Dendritic cell treated with granulocyte-macrophage colony-stimulating factor and Interleukin-4, amounts not matched to agents 40 ng/mL and 50 ng/mL, for 4 days (primary cell): ENCODE results near the gene AMER3.

Source experiments
- H3K27ac Mint-ChIP-seq: one replicate; pipeline ENCODE4 v1.8.0; 2022; ENCODE audit warnings: mild to moderate bottlenecking, mixed read lengths
- H3K27me3 Mint-ChIP-seq: one replicate; pipeline ENCODE4 v1.8.0; 2022; ENCODE audit warnings: mild to moderate bottlenecking, mixed read lengths
- H3K36me3 Mint-ChIP-seq: one replicate; pipeline ENCODE4 v1.8.0; 2022; ENCODE audit warnings: low read depth, mixed read lengths
- H3K4me1 Mint-ChIP-seq: one replicate; pipeline ENCODE4 v1.8.0; 2022; ENCODE audit warnings: low read depth, mixed read lengths
- H3K4me3 Mint-ChIP-seq: one replicate; pipeline ENCODE4 v1.8.0; 2022; ENCODE audit warnings: mild to moderate bottlenecking, moderate library complexity, mixed read lengths
- H3K9me3 Mint-ChIP-seq: one replicate; pipeline ENCODE4 v1.8.0; 2022; ENCODE audit warnings: mixed read lengths
- intact Hi-C: fragments of 100-400 bp; cut with micrococcal nuclease; formaldehyde crosslinking; loops from one replicate; pipeline ENCODE4 v1.15.0; 2022

AMER3 gene

GRCh38 chr2:130760754-130761751 lies 5.7 kb downstream of the AMER3 start:
- Mint-ChIP-seq H3K9me3 (no peaks in the 10 kb centered on the region), H3K36me3 (no peaks in the 10 kb centered on the region), H3K27me3 (peaks cover 21% of the 10 kb centered on the region), H3K4me1 (no peaks in the 10 kb centered on the region), H3K27ac (no peak overlapping the region), H3K4me3 (no peak overlapping the region)
- intact Hi-C loops: no loop called here

DNA sequence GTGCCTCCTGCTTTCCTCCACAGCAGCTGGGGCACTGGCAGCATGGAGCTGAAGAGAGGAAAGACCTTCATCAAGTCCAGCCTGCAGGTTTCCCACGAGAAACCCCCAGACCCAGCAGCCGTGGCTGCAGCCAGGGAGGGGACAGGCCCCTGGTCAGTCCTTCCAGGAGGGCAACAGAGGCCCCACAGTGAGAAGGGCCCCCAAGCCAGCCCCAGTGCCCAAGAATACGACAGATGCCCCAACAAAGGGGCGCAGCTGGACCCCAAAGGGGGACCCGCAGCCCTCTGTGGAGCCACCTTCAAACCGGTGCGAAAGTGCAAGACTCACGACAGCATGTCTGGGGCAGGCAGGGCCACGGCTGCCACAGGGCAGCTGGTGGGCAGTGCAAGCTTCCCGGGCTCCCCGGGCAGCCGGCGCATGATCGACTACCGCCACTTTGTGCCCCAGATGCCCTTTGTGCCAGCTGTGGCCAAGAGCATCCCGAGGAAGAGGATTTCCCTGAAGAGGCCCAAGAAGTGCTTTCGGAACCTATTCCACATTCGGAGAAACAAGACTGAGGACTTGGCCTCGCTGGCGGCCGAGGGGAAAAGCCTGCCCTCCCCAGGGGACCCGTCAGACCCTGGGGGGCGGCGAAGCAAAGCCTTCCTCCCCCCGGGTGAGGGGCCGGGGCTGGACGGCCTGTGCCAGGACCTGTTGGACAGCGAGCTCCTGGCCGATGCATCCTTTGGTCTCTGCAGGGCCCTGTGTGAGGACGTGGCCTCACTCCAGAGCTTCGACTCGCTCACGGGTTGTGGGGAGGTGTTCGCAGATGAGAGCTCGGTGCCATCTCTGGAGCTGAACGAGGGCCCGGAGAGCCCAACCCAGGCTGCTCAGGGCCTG lies 6.9 kb downstream of the AMER3 start:
- no peak overlapping the region for H3K4me3 Mint-ChIP-seq
- intact Hi-C loops: no loop called here
- no peak overlapping the region for H3K27ac Mint-ChIP-seq
- peaks cover 10% of the 10 kb centered on the region for H3K27me3 Mint-ChIP-seq
- H3K4me1 Mint-ChIP-seq: no peaks in the 10 kb centered on the region
- H3K36me3 Mint-ChIP-seq: no peaks in the 10 kb centered on the region
- H3K9me3 Mint-ChIP-seq: no peaks in the 10 kb centered on the region

DNA sequence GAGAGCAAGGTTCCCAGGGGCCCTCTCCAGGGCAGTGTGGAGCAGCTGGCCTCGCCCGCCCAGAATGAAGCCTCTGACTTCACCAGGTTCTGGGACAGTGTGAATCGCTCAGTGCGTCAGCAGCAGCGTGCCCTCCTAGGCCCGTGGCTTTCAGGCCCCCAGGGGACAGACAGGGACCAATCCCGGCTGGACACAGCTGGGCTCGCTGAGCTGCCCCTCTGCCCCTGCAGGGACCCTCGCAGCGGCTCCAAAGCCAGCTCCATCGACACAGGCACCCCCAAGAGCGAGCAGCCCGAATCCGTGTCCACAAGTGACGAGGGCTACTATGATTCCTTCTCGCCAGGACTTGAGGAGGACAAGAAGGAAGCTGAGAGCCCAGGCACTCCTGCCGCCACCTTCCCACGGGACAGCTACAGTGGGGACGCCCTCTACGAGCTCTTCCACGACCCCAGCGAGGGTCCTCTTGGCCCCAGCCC lies 7.6 kb downstream of the AMER3 start:
- Mint-ChIP-seq H3K27me3 (peaks cover 3% of the 10 kb centered on the region), H3K4me1 (no peaks in the 10 kb centered on the region), H3K36me3 (no peaks in the 10 kb centered on the region), H3K27ac (no peak overlapping the region), H3K4me3 (no peak overlapping the region), H3K9me3 (no peaks in the 10 kb centered on the region)
- intact Hi-C loops: no loop called here

GRCh38 chr2:130763405-130763804 lies 8.1 kb downstream of the AMER3 start:
- no peaks in the 10 kb centered on the region for H3K9me3 Mint-ChIP-seq
- no peak overlapping the region for H3K27ac Mint-ChIP-seq
- no peak overlapping the region for H3K4me3 Mint-ChIP-seq
- H3K36me3 Mint-ChIP-seq: no peaks in the 10 kb centered on the region
- no peaks in the 10 kb centered on the region for H3K4me1 Mint-ChIP-seq
- intact Hi-C loops: no loop called here
- H3K27me3 Mint-ChIP-seq: no peaks in the 10 kb centered on the region

GRCh38 chr2:130764035-130764820 lies 8.9 kb downstream of the AMER3 start:
- Mint-ChIP-seq H3K27ac (no peak overlapping the region), H3K27me3 (no peaks in the 10 kb centered on the region), H3K4me3 (no peak overlapping the region), H3K4me1 (no peaks in the 10 kb centered on the region), H3K9me3 (no peaks in the 10 kb centered on the region), H3K36me3 (no peaks in the 10 kb centered on the region)
- intact Hi-C loops: no loop called here

DNA sequence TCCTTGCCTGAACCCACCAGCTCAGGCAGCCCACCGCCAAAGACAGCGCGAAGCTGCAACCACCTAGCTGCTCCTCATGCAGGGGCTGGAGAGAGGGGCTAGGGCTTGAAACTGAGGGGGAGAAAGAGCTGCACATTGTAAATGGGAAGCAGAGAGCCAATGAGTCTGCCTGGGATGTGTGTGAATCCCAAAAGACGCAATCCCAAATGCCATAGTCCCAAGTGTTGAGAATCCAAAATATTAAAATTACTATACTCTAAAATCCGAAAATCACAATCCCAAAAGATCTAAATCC lies 9.4 kb downstream of the AMER3 start:
- no peak overlapping the region for H3K4me3 Mint-ChIP-seq
- no peaks in the 10 kb centered on the region for H3K4me1 Mint-ChIP-seq
- no peak overlapping the region for H3K27ac Mint-ChIP-seq
- intact Hi-C loops: no loop called here
- no peaks in the 10 kb centered on the region for H3K9me3 Mint-ChIP-seq
- no peaks in the 10 kb centered on the region for H3K36me3 Mint-ChIP-seq
- no peaks in the 10 kb centered on the region for H3K27me3 Mint-ChIP-seq

- no peak overlapping the region for H3K27ac Mint-ChIP-seq
- no peaks in the 10 kb centered on the region for H3K36me3 Mint-ChIP-seq
- no peaks in the 10 kb centered on the region for H3K9me3 Mint-ChIP-seq
- H3K4me1 Mint-ChIP-seq: no peaks in the 10 kb centered on the region
- H3K4me3 Mint-ChIP-seq: no peak overlapping the region
- intact Hi-C loops: no loop called here
- H3K27me3 Mint-ChIP-seq: no peaks in the 10 kb centered on the region
Measured at GRCh38 chr2:130765464-130765863, 10.1 kb downstream of the AMER3 start.

GRCh38 chr2:130766037-130766436 lies 10.7 kb downstream of the AMER3 start:
- Mint-ChIP-seq H3K36me3 (no peaks in the 10 kb centered on the region), H3K4me3 (no peak overlapping the region), H3K27ac (no peak overlapping the region), H3K27me3 (no peaks in the 10 kb centered on the region), H3K4me1 (no peaks in the 10 kb centered on the region), H3K9me3 (no peaks in the 10 kb centered on the region)
- intact Hi-C loops: no loop called here

DNA sequence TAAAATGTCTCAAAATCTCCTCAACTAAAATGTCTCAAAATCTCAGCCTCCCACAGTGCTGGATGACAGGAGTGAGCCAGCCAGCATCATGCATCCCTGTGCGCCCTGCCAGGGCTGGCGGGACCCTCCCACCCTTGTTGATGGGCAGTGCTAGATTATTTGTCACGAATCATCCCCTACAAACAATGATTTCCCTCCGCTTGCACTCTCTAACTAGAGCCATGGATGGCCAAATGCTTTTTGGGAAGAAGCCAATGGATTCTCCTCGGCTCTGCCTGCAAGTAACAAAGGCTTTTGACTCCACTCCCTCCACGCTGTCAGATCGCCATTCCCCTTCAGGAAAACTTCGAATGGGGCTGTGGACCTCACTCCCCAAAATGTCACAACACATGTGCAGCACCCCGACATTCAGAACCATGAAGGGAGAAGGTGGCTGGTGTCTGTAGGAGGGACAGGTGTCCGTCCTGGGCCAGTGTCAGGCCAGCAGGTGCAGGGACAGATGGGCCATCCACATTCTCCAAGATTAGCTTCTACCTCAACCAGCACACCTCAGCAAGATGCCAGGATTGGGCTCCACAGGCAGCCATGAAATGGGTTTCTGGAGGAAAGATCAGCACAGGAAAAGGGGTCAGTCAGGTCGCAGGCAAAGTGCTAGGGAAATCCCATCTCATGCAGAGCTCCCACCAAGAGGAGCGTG lies 11.5 kb downstream of the AMER3 start:
- Mint-ChIP-seq H3K4me3 (no peak overlapping the region), H3K36me3 (no peaks in the 10 kb centered on the region), H3K9me3 (no peaks in the 10 kb centered on the region), H3K27me3 (no peaks in the 10 kb centered on the region), H3K4me1 (no peaks in the 10 kb centered on the region), H3K27ac (no peak overlapping the region)
- intact Hi-C loops: no loop called here

- H3K4me3 Mint-ChIP-seq: no peak overlapping the region
- H3K27me3 Mint-ChIP-seq: no peaks in the 10 kb centered on the region
- intact Hi-C loops: no loop called here
- no peak overlapping the region for H3K27ac Mint-ChIP-seq
- no peaks in the 10 kb centered on the region for H3K9me3 Mint-ChIP-seq
- no peaks in the 10 kb centered on the region for H3K4me1 Mint-ChIP-seq
- no peaks in the 10 kb centered on the region for H3K36me3 Mint-ChIP-seq
Measured at GRCh38 chr2:130767408-130767775, 12.1 kb downstream of the AMER3 start.

- H3K4me1 Mint-ChIP-seq: no peaks in the 10 kb centered on the region
- intact Hi-C loops: no loop called here
- H3K36me3 Mint-ChIP-seq: no peaks in the 10 kb centered on the region
- H3K4me3 Mint-ChIP-seq: no peak overlapping the region
- no peaks in the 10 kb centered on the region for H3K27me3 Mint-ChIP-seq
- no peak overlapping the region for H3K27ac Mint-ChIP-seq
- H3K9me3 Mint-ChIP-seq: no peaks in the 10 kb centered on the region
Measured at GRCh38 chr2:130768191-130768855, 13.0 kb downstream of the AMER3 start.

DNA sequence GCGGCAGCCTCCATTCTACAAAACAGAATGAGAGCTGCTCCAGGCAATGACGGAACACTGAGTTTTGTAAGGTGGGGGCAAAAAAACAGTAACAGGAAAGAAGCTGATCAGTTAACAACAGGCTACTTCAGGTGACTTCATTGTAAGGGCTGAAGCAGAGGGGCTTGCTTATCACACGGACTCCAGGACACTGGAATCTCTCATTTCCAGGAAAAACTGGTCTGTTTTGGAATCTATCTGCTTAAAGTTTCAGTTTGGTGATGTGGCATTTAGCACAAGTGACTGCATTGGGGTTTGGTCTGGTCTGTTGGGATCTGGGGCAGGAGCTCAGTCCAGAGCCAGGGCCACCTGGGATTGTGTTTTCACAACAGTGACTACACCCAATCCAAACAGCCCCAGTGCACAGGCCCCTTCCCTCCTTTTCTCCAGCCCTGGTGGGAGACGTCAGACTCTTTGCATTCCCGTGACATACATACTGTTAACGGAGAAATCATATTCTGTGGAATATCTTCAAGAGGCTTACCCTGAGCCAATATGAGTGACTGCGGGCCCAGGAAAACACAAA lies 14.1 kb downstream of the AMER3 start:
- H3K4me3 Mint-ChIP-seq: no peak overlapping the region
- intact Hi-C loops: no loop called here
- no peaks in the 10 kb centered on the region for H3K36me3 Mint-ChIP-seq
- no peak overlapping the region for H3K27ac Mint-ChIP-seq
- no peaks in the 10 kb centered on the region for H3K27me3 Mint-ChIP-seq
- no peaks in the 10 kb centered on the region for H3K9me3 Mint-ChIP-seq
- H3K4me1 Mint-ChIP-seq: no peaks in the 10 kb centered on the region

- no peaks in the 10 kb centered on the region for H3K4me1 Mint-ChIP-seq
- no peaks in the 10 kb centered on the region for H3K9me3 Mint-ChIP-seq
- H3K27me3 Mint-ChIP-seq: peaks cover 8% of the 10 kb centered on the region
- no peak overlapping the region for H3K4me3 Mint-ChIP-seq
- no peak overlapping the region for H3K27ac Mint-ChIP-seq
- H3K36me3 Mint-ChIP-seq: no peaks in the 10 kb centered on the region
- intact Hi-C loops: no loop called here
Measured at GRCh38 chr2:130776550-130776949, 21.2 kb downstream of the AMER3 start.
